K562 (cell line): ENCODE measurements around the gene TOR1B. TPM values are rescaled to one million over a fixed set of nuclear protein-coding genes. Genes with fewer than 3 reads are reported as not detected.

Experiments
- ATAC-seq: fragments of 200-7000 bp; cut with Tn5 transposase; 3 replicates; pipeline ENCODE4 v1.9.1; 2020; ENCODE audit warnings: moderate library complexity
- BruUV-seq: library from RNA; stranded (reverse); fragments of 400-500 nt; replicated peaks from 2 replicates; lab custom pipeline; 2021; lab: Mats Ljungman, UMichigan
- CTCF ChIA-PET: fragments of 300-600 bp; formaldehyde crosslinking; extraction: SDS; loops from one replicate; lab custom pipeline; 2021; ENCODE audit warnings: low intra/inter-chr PET ratio; lab: Yijun Ruan, JAX
- POLR2A ChIA-PET: fragments of 300-600, 350-650 bp; sonication (Branson Sonifier 250); formaldehyde crosslinking; extraction: SDS; loops from one replicate; lab custom pipeline; 2021; ENCODE audit warnings: antibody characterized with exemption, inconsistent platforms; lab: Yijun Ruan, JAX
- DNase-seq, 4 experiments: peaks; one replicate each; pipeline versions ENCODE4 v3.0.0 to v3.0.0-alpha.2; 2011 to 2018; ENCODE audit warnings: low spot score in 3 of 4, mixed read lengths in 3 of 4; ENCODE audit errors: extremely low read depth in 1 of 4
- FAIRE-seq: peaks from 2 replicates; lab custom pipeline; 2011; peaks lifted over from hg19 to GRCh38; lab: Jason Lieb, UNC
- H2AFZ ChIP-seq: 2 replicates; pipeline ENCODE4 v1.6.0; 2011; ENCODE audit warnings: low read depth, low read length, control low read depth, inconsistent platforms
- H3K27ac ChIP-seq: fragments of 200-600 bp; 3 replicates; pipeline ENCODE4 v1.8.0; 2011; ENCODE audit warnings: low read depth, mild to moderate bottlenecking, control low read depth, inconsistent platforms, low read length, moderate library complexity, mixed read lengths; ENCODE audit errors: extremely low read depth
- H3K27me3 ChIP-seq, 2 experiments: fragments of 300-600 bp in 1 of 2; 2 replicates in 1 of 2; 3 replicates in 1 of 2; pipeline versions ENCODE4 v1.6.0 to v1.8.0; 2011; ENCODE audit warnings: inconsistent platforms in 2 of 2, low read length in 2 of 2, mild to moderate bottlenecking in 1 of 2, mixed read lengths in 1 of 2, moderate library complexity in 1 of 2; ENCODE audit not compliant: control insufficient read depth in 2 of 2, insufficient read depth in 2 of 2
- H3K36me3 ChIP-seq: fragments of 300-600 bp; 3 replicates; pipeline ENCODE4 v1.8.0; 2011; ENCODE audit warnings: mild to moderate bottlenecking, low read length, inconsistent platforms; ENCODE audit not compliant: control insufficient read depth, insufficient read depth
- H3K4me1 ChIP-seq, 2 experiments: fragments of 200-600 bp in 1 of 2; replicated peaks in 1 of 2; 2 replicates in 1 of 2; 3 replicates in 1 of 2; pipeline versions ENCODE4 v1.5.1 to v1.8.0; 2011; ENCODE audit warnings: inconsistent platforms in 2 of 2, low read length in 2 of 2, mild to moderate bottlenecking in 1 of 2, mixed read lengths in 1 of 2, moderate library complexity in 1 of 2; ENCODE audit not compliant: control insufficient read depth in 2 of 2, insufficient read depth in 2 of 2
- H3K4me2 ChIP-seq: 2 replicates; pipeline ENCODE4 v1.6.1; 2011; ENCODE audit warnings: low read length, control low read depth, inconsistent platforms, mixed read lengths; ENCODE audit not compliant: insufficient read depth
- H3K4me3 ChIP-seq: fragments of 200-600 bp; sonication (generic), shearing (Covaris generic); 2 replicates; pipeline ENCODE4 v1.5.1; 2016; ENCODE audit warnings: control low read depth, inconsistent platforms
- H3K79me2 ChIP-seq: fragments of 200-600 bp; 3 replicates; pipeline ENCODE4 v1.8.0; 2011; ENCODE audit warnings: low read length, inconsistent platforms; ENCODE audit not compliant: control insufficient read depth, insufficient read depth
- H3K9ac ChIP-seq, 2 experiments: 2 replicates each; pipeline versions ENCODE4 v1.6.0 to v1.6.1; 2011; ENCODE audit warnings: low read depth in 2 of 2, low read length in 2 of 2, control low read depth in 1 of 2, inconsistent platforms in 1 of 2, mild to moderate bottlenecking in 1 of 2, mixed read lengths in 1 of 2; ENCODE audit not compliant: insufficient read depth in 1 of 2
- H3K9me1 ChIP-seq: one replicate; pipeline ENCODE4 v1.6.0; 2011; ENCODE audit warnings: inconsistent platforms, mild to moderate bottlenecking, low read length, moderate library complexity; ENCODE audit not compliant: control insufficient read depth, insufficient read depth
- H3K9me3 ChIP-seq: replicated peaks from 2 replicates; pipeline ENCODE4 v1.5.1; 2011; ENCODE audit warnings: low read depth, low read length, inconsistent platforms; ENCODE audit not compliant: control insufficient read depth, insufficient read depth
- H4K20me1 ChIP-seq: replicated peaks from 2 replicates; pipeline ENCODE4 v1.6.1; 2011; ENCODE audit warnings: low read length, inconsistent platforms, mixed read lengths; ENCODE audit not compliant: control insufficient read depth, insufficient read depth
- MEIS2 ChIP-seq: fragments of 450-650 bp; IDR thresholded peaks from 2 replicates; pipeline ENCODE4 v1.6.1; 2014; ENCODE audit warnings: mild to moderate bottlenecking; ENCODE audit not compliant: partially characterized antibody
- NFRKB ChIP-seq: fragments of 450-650 bp; IDR thresholded peaks from 2 replicates; pipeline ENCODE4 v1.6.1; 2016; ENCODE audit warnings: low read depth
- PCBP2 ChIP-seq: fragments of 200-400 bp; formaldehyde crosslinking; IDR thresholded peaks from 2 replicates; pipeline ENCODE4 v1.6.1; 2018; ENCODE audit warnings: low read length, low read depth, mild to moderate bottlenecking, moderate library complexity; ENCODE audit not compliant: poor library complexity, severe bottlenecking
- SREBF2 ChIP-seq: sonication (generic); formaldehyde crosslinking; IDR thresholded peaks from 2 replicates; pipeline ENCODE4 v1.4.0; 2020; ENCODE audit warnings: mild to moderate bottlenecking, missing genetic modification reagents
- SRSF9 ChIP-seq: fragments of 200-400 bp; formaldehyde crosslinking; IDR thresholded peaks from 2 replicates; pipeline ENCODE4 v1.6.1; 2017; ENCODE audit warnings: low read depth, low read length, borderline replicate concordance
- ZKSCAN1 ChIP-seq: fragments of 150-350 bp; IDR thresholded peaks from 2 replicates; pipeline ENCODE4 v1.6.1; 2016; ENCODE audit warnings: low read depth, low read length
- ZNF311 ChIP-seq: fragments of 250-450 bp; sonication (Bioruptor Pico); IDR thresholded peaks from 2 replicates; pipeline ENCODE4 v1.4.0; 2020; ENCODE audit warnings: mild to moderate bottlenecking, moderate library complexity
- WGBS: fragments of 100-300 bp; shearing (Covaris generic); methylation state at CpG from one replicate; pipeline ENCODE4 v1.1.6; 2016; ENCODE audit warnings: low coverage, mixed read lengths; ENCODE audit not compliant: insufficient coverage; ENCODE audit errors: missing lambda C conversion rate; 5-methylcytosine and 5-hydroxymethylcytosine counted together
- in situ Hi-C: fragments of 300-500 bp; cut with MboI; formaldehyde crosslinking; loops from 4 replicates; pipeline ENCODE4 v1.15.0; 2018; ENCODE audit warnings: inconsistent platforms, mixed read lengths
- intact Hi-C: fragments of 100-400 bp; cut with micrococcal nuclease; formaldehyde crosslinking; loops from 2 replicates; pipeline ENCODE4 v1.14.2; 2022
- polyA plus RNA-seq, 8 experiments: library from polyadenylated mRNA; depleted of rRNA in 4 of 8; stranded (reverse) in 5 of 8; unstranded in 3 of 8; fragments of >200 nt; fragmentation: Nextera tagmentation in 2 of 8; fragmentation: Illumina TruSeq in 1 of 8; extraction: Ambion mirVana in 2 of 8; extraction: Trizol in 1 of 8; gene quantifications; 2 replicates each; pipeline versions ENCODE4 v1.2.1 to v1.2.3, GENCODE V29; 2011 to 2014; ENCODE audit warnings: inconsistent platforms in 1 of 8, missing spikeins in 1 of 8
- total RNA-seq, 7 experiments: library from RNA; depleted of rRNA in 6 of 7; stranded (reverse); fragments of >200 nt in 6 of 7; fragmentation: Illumina TruSeq in 2 of 7; extraction: Trizol in 2 of 7; gene quantifications; 2 replicates each; pipeline versions ENCODE4 v1.2.1 to v1.2.3, GENCODE V29; 2011 to 2021; ENCODE audit warnings: low replicate concordance in 1 of 7
- TF ChIP-seq, protein P1 (sequence below), 2 experiments: IDR thresholded peaks; 2 replicates each; pipeline ENCODE4 v1.6.1; 2011; ENCODE audit warnings: borderline replicate concordance in 1 of 2, control low read depth in 1 of 2, low read depth in 1 of 2, low read length in 1 of 2, mild to moderate bottlenecking in 1 of 2, mixed read lengths in 1 of 2, moderate library complexity in 1 of 2; ENCODE audit not compliant: insufficient read depth in 1 of 2, insufficient read length in 1 of 2, poor library complexity in 1 of 2, severe bottlenecking in 1 of 2; ENCODE audit errors: extremely low read depth in 1 of 2
- TF ChIP-seq, protein P2 (sequence below): sonication (generic); formaldehyde crosslinking; IDR thresholded peaks from 2 replicates; pipeline ENCODE4 v1.9.0; 2022; ENCODE audit warnings: mild to moderate bottlenecking, missing genetic modification reagents
- TF ChIP-seq, protein P3 (sequence below), 2 experiments: fragments of 250-450 bp in 1 of 2; fragments of 450-650 bp in 1 of 2; sonication (Bioruptor Pico) in 1 of 2; IDR thresholded peaks; 2 replicates each; pipeline versions ENCODE4 v1.6.1 to v1.8.0; 2016 to 2021; ENCODE audit warnings: mild to moderate bottlenecking in 2 of 2, moderate library complexity in 2 of 2, missing compliant biosample characterization in 1 of 2, missing genetic modification characterization in 1 of 2
- TF ChIP-seq, protein P4 (sequence below): sonication (generic); formaldehyde crosslinking; IDR thresholded peaks from 2 replicates; pipeline ENCODE4 v1.8.0; 2022; ENCODE audit warnings: mild to moderate bottlenecking, low read depth, missing genetic modification reagents
- TF ChIP-seq, protein P5 (sequence below): IDR thresholded peaks from 2 replicates; pipeline ENCODE4 v1.6.1; 2011; ENCODE audit warnings: borderline replicate concordance, low read depth, mild to moderate bottlenecking, moderate library complexity, low read length; ENCODE audit not compliant: insufficient read depth, poor library complexity, severe bottlenecking

TOR1B gene
- total and polyA plus RNA-seq, 9 of the 15 experiments (the other 6 are each of a cell fraction or from before 2014, with no cell fraction given) = 4.2 to 36.5 (median 24.6) TPM

DNA sequence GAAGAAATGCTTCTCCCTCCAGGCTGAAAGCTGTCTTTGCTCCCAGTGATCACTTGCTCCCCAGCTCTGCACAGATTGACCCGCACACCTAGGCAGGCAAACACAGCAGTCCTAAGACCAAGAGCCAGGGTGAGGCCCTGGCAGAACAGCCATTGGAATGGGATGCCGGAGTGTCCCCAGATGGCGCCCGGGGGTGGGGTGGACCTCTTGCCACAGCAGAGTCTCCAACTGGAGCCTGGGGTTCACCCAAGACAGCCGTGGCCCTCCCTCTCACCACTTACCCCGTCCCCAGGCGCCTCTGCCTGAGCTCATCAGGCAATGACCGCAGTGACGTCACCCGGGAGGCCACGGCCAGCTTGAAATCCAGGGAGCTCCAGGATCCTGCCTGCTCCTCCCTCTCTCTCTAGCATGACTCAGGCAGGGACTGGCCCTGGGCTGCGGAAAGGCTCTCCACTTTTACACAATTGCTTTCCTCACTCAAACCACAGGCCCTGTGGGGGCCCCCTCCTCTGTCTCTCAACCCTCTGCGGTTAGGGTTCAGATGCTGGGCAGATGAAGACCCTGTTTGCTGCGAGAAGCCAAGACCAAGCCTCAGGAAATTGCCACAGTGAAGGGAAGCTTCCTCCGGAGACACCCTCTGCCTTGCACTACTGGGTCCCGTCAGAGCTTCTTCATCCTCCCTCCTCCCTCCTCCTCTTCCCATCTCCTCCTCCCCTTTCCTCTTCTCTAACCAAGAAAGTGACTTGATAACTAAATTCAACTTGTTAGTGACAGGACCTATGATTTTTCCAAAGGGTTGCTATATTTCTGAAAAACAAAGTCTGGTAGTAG lies 25.8 kb upstream of the TOR1B start:
- in situ Hi-C loops (loop anchor here (25.0 kb wide), 1 partner anchor 1490 kb away; the partner anchor contains the start of genes GOLGA2 and SWI5), intact Hi-C loops (no loop called here)
- peak overlapping the region; percentile 31; the same call in 2 of the 3 replicates for H3K27ac ChIP-seq
- H3K9me1 ChIP-seq = no peaks in the 10 kb centered on the region
- ATAC-seq = peak; percentile 97
- H3K36me3 ChIP-seq = no peaks in the 10 kb centered on the region
- ChIA-PET CTCF (interaction anchor here (1.5 kb wide), 1 partner anchor 50 kb away, joined by 6 read pairs; no protein-coding TSS in a partner anchor), POLR2A (interaction anchor here (0.5 to 1.7 kb wide), 15 partner anchors 13 to 1499 kb away, joined by 3 to 7 read pairs (median 4); no protein-coding TSS in a partner anchor)
- no peaks in the 10 kb centered on the region for H3K79me2 ChIP-seq
- peak overlapping the region; percentile 84 for H2AFZ ChIP-seq
- peaks cover 14 to 25% of the 10 kb centered on the region in 2 experiments for H3K4me1 ChIP-seq
- WGBS = 6% methylated on average over 16 of the region's 16 CpGs
- peak overlapping the region; percentile 19 for H3K4me3 ChIP-seq
- DNase-seq = peak; percentile 94 to 97 (median 96)
- peak overlapping the region; percentile 68 for H3K4me2 ChIP-seq
- no TSS peak for BruUV-seq
- H3K27me3 ChIP-seq = no peaks in the 10 kb centered on the region; a peak in 1 of 5 replicates
- no peaks in the 10 kb centered on the region for H3K9me3 ChIP-seq
- no peaks in the 10 kb centered on the region for H4K20me1 ChIP-seq
- FAIRE-seq = peak; percentile 90
- H3K9ac ChIP-seq = peak overlapping the region; percentile 22 to 47; a peak in 3 of 4 replicates
- TF ChIP-seq, protein P1, sequence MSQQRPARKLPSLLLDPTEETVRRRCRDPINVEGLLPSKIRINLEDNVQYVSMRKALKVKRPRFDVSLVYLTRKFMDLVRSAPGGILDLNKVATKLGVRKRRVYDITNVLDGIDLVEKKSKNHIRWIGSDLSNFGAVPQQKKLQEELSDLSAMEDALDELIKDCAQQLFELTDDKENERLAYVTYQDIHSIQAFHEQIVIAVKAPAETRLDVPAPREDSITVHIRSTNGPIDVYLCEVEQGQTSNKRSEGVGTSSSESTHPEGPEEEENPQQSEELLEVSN (IDR thresholded peaks at IDR 0.05; ENCODE audit: borderline replicate concordance in 1 of 2, extremely low read depth in 1 of 2, insufficient read depth in 1 of 2, insufficient read length in 1 of 2, low read depth in 1 of 2, low read length in 1 of 2, poor library complexity in 1 of 2, severe bottlenecking in 1 of 2) = no peak
- TF ChIP-seq, protein P2, sequence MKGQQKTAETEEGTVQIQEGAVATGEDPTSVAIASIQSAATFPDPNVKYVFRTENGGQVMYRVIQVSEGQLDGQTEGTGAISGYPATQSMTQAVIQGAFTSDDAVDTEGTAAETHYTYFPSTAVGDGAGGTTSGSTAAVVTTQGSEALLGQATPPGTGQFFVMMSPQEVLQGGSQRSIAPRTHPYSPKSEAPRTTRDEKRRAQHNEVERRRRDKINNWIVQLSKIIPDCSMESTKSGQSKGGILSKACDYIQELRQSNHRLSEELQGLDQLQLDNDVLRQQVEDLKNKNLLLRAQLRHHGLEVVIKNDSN (CRISPR knock-in tag) = no peak
- peak; percentile 62 for TF ChIP-seq MEIS2
- no peak for TF ChIP-seq NFRKB
- TF ChIP-seq, protein P3, sequence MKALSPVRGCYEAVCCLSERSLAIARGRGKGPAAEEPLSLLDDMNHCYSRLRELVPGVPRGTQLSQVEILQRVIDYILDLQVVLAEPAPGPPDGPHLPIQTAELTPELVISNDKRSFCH (CRISPR knock-in tag; IDR thresholded peaks at IDR 0.05) = no peak
- TF ChIP-seq, protein P3 (tag; IDR thresholded peaks at IDR 0.05) = peak; percentile 79; the same call in 1 of the 2 replicates
- no peak for TF ChIP-seq PCBP2
- TF ChIP-seq ZKSCAN1 = 0 out of 2 replicates have a peak, but pooled peaks have one; percentile 23
- TF ChIP-seq SREBF2 (CRISPR knock-in tag) = no peak
- no peak for TF ChIP-seq SRSF9
- TF ChIP-seq ZNF311 (CRISPR knock-in tag) = peak; percentile 54; the same call in 1 of the 2 replicates
- TF ChIP-seq, protein P4, sequence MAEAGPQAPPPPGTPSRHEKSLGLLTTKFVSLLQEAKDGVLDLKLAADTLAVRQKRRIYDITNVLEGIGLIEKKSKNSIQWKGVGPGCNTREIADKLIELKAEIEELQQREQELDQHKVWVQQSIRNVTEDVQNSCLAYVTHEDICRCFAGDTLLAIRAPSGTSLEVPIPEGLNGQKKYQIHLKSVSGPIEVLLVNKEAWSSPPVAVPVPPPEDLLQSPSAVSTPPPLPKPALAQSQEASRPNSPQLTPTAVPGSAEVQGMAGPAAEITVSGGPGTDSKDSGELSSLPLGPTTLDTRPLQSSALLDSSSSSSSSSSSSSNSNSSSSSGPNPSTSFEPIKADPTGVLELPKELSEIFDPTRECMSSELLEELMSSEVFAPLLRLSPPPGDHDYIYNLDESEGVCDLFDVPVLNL (CRISPR knock-in tag) = no peak
- TF ChIP-seq, protein P5, sequence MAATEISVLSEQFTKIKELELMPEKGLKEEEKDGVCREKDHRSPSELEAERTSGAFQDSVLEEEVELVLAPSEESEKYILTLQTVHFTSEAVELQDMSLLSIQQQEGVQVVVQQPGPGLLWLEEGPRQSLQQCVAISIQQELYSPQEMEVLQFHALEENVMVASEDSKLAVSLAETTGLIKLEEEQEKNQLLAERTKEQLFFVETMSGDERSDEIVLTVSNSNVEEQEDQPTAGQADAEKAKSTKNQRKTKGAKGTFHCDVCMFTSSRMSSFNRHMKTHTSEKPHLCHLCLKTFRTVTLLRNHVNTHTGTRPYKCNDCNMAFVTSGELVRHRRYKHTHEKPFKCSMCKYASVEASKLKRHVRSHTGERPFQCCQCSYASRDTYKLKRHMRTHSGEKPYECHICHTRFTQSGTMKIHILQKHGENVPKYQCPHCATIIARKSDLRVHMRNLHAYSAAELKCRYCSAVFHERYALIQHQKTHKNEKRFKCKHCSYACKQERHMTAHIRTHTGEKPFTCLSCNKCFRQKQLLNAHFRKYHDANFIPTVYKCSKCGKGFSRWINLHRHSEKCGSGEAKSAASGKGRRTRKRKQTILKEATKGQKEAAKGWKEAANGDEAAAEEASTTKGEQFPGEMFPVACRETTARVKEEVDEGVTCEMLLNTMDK = no peak
